HG03175 (cell line): Measurements from ENCODE around the gene UBE2B.
"Not testable (repeated sequence)": the region's sequence is repeated elsewhere in the genome, so short reads cannot be mapped to it uniquely, and the experiment has no call there.

Experiments used
- ATAC-seq: cut with Tn5 transposase; IDR thresholded peaks from one replicate; pipeline ENCODE4 v1.9.1; 2021; ENCODE audit warnings: mild to moderate bottlenecking, moderate library complexity; ENCODE audit not compliant: unreplicated experiment

The UBE2B gene

GRCh38 chr5:134370871-134371833, at the start of gene UBE2B:
Gene UBE2B (plus strand): TSS chr5:134371569. CDS start chr5:134371596, 27 bp downstream.
- ATAC-seq: peak; percentile 73

GRCh38 chr5:134327327-134327726, 44.0 kb upstream of the UBE2B start:
- no peak for ATAC-seq

- ATAC-seq: no peak
Observed at GRCh38 chr5:134328619-134329018, 42.8 kb upstream of the UBE2B start.

- not testable (repeated sequence) for ATAC-seq
Observed at GRCh38 chr5:134336833-134337232, 34.5 kb upstream of the UBE2B start.

- not testable (repeated sequence) for ATAC-seq
Observed at GRCh38 chr5:134343500-134343899, 27.9 kb upstream of the UBE2B start.

- not testable (repeated sequence) for ATAC-seq
Observed at GRCh38 chr5:134345476-134345875, 25.9 kb upstream of the UBE2B start.

- ATAC-seq: no peak
Observed at GRCh38 chr5:134345996-134346395, 25.4 kb upstream of the UBE2B start.

GRCh38 chr5:134349463-134349862, 21.9 kb upstream of the UBE2B start:
- no peak for ATAC-seq

GRCh38 chr5:134355681-134356080, 15.7 kb upstream of the UBE2B start:
- ATAC-seq: no peak

- ATAC-seq: no peak
Observed at GRCh38 chr5:134365604-134366003, 5.8 kb upstream of the UBE2B start.

GRCh38 chr5:134370311-134370870, 978 bp upstream of the UBE2B start:
- peak; percentile 13 for ATAC-seq

- no peak for ATAC-seq
Observed at GRCh38 chr5:134371834-134372340, 518 bp downstream of the UBE2B start.

- ATAC-seq: not testable (repeated sequence)
Observed at GRCh38 chr5:134373633-134374032, 2.3 kb downstream of the UBE2B start.

GRCh38 chr5:134374232-134374631, 2.9 kb downstream of the UBE2B start:
- ATAC-seq: no peak

GRCh38 chr5:134380346-134380745, 9.0 kb downstream of the UBE2B start:
- ATAC-seq: no peak

GRCh38 chr5:134382204-134382603, 10.8 kb downstream of the UBE2B start:
- not testable (repeated sequence) for ATAC-seq

- ATAC-seq: no peak
Observed at GRCh38 chr5:134383980-134384697, 12.8 kb downstream of the UBE2B start.

GRCh38 chr5:134387443-134387842, 16.1 kb downstream of the UBE2B start:
- no peak for ATAC-seq

- no peak for ATAC-seq
Observed at GRCh38 chr5:134392301-134392700, 20.9 kb downstream of the UBE2B start.

GRCh38 chr5:134394932-134395331, 23.6 kb downstream of the UBE2B start:
- ATAC-seq: no peak

- ATAC-seq: no peak
Observed at GRCh38 chr5:134396274-134396673, 24.9 kb downstream of the UBE2B start.
